ENCODE data around the gene KAZN.
A peak's percentile ranks its signal among the peaks of the same experiment; 100 is the strongest.

GRCh38 chr1:14769486-14770274, 171.2 kb downstream of the KAZN start:
- TF ChIP-seq MAX (IDR thresholded peaks at IDR 0.05; ENCODE audit: low read depth) = no peak
- TF ChIP-seq MXI1 (IDR thresholded peaks at IDR 0.05; ENCODE audit: low read depth, low read length) = no peak
- peak; percentile 18; the same call in 1 of the 2 replicates for TF ChIP-seq CTCF (IDR thresholded peaks at IDR 0.05)
- no peak for TF ChIP-seq GABPA (IDR thresholded peaks at IDR 0.05; ENCODE audit: low read depth)
- no peak for TF ChIP-seq SIN3A (IDR thresholded peaks at IDR 0.05; ENCODE audit: borderline replicate concordance, low read depth, low read length)
